NB4 (cell line): ENCODE data around the gene PHACTR2.

ENCODE experiments used
- POLR2A ChIP-seq: IDR thresholded peaks from 2 replicates; pipeline ENCODE4 v1.6.1; 2011; ENCODE audit warnings: mild to moderate bottlenecking; ENCODE audit not compliant: insufficient read length; ENCODE audit errors: extremely low read depth
- TF ChIP-seq, protein P1 (sequence below): IDR thresholded peaks from one replicate; pipeline ENCODE4 v1.5.1; 2012; ENCODE audit warnings: low read depth, low read length

DNA sequence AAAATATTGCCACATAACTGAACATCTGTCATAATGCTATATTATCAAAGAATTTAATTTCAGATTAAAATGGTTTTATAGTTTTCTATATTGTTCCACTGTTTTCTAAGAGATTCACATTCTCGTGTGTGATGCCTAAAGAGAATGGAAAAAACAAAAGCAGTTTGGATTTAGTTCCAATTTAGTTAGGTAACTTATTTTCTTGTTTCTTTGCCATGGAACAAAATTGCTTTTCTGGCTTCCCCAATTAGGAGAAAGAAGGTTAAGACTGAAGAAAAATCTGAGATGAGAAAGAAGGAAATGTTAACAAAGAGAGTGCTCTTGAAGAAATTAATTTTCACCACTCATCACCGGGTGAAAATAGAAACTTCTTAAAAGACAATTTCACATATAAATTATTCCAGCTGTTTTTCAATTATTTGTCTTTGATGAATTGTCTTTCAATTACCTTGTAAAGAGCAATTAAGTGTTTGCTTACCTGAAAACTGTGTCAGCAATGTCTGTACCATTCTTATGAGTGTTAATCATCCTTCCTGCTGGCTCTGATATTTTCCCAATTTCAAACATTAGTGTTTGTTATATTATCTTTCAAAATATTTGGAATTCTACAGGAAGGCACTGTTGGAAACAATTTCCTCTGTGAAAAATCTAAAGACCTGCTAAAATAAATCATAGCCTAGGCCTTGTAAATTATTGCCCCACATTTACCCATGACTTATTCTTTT lies 19.5 kb downstream of the PHACTR2 start:
- no peak for TF ChIP-seq POLR2A
- TF ChIP-seq, protein P1, sequence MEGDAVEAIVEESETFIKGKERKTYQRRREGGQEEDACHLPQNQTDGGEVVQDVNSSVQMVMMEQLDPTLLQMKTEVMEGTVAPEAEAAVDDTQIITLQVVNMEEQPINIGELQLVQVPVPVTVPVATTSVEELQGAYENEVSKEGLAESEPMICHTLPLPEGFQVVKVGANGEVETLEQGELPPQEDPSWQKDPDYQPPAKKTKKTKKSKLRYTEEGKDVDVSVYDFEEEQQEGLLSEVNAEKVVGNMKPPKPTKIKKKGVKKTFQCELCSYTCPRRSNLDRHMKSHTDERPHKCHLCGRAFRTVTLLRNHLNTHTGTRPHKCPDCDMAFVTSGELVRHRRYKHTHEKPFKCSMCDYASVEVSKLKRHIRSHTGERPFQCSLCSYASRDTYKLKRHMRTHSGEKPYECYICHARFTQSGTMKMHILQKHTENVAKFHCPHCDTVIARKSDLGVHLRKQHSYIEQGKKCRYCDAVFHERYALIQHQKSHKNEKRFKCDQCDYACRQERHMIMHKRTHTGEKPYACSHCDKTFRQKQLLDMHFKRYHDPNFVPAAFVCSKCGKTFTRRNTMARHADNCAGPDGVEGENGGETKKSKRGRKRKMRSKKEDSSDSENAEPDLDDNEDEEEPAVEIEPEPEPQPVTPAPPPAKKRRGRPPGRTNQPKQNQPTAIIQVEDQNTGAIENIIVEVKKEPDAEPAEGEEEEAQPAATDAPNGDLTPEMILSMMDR: no peak
